Forelimb muscle (tissue), 1 donor: ENCODE measurements around the gene BPIFA2. TPM values are rescaled to one million over a fixed set of nuclear protein-coding genes. Genes with fewer than 3 reads are reported as not detected.
"Not testable (repeated sequence)": the region's sequence is repeated elsewhere in the genome, so short reads cannot be mapped to it uniquely, and the experiment has no call there.

Experiments
- DNase-seq: peaks from one replicate; pipeline ENCODE4 v3.0.0-alpha.2; 2013; ENCODE audit warnings: low read depth
- polyA plus RNA-seq: library from polyadenylated mRNA; unstranded; fragments of 120-200 nt; gene quantifications from one replicate; pipeline ENCODE4 v1.2.1, GENCODE V29; 2013; ENCODE audit not compliant: insufficient read length

Gene BPIFA2
- polyA plus RNA-seq, 1 donor, result not detected

GRCh38 chr20:33160681-33161080 lies 7.3 kb upstream of the BPIFA2 start:
- DNase-seq, result no peak

GRCh38 chr20:33162313-33162712 lies 5.6 kb upstream of the BPIFA2 start:
- no peak for DNase-seq

- DNase-seq, result no peak
Measured at GRCh38 chr20:33162753-33163152, 5.2 kb upstream of the BPIFA2 start.

GRCh38 chr20:33163856-33164762 lies 3.9 kb upstream of the BPIFA2 start:
- DNase-seq, result no peak

- DNase-seq, result no peak
Measured at GRCh38 chr20:33164763-33165095, 3.2 kb upstream of the BPIFA2 start.

- no peak for DNase-seq
Measured at GRCh38 chr20:33165416-33166055, 2.4 kb upstream of the BPIFA2 start.

- no peak for DNase-seq
Measured at GRCh38 chr20:33166533-33167113, 1.3 kb upstream of the BPIFA2 start.

- DNase-seq, result no peak
Measured at GRCh38 chr20:33169176-33169794, 1.3 kb downstream of the BPIFA2 start.

GRCh38 chr20:33172781-33173180 lies 4.8 kb downstream of the BPIFA2 start:
- no peak for DNase-seq

- no peak for DNase-seq
Measured at GRCh38 chr20:33175123-33175522, 7.2 kb downstream of the BPIFA2 start.

- DNase-seq, result no peak
Measured at GRCh38 chr20:33176101-33176500, 8.1 kb downstream of the BPIFA2 start.

- no peak for DNase-seq
Measured at GRCh38 chr20:33177866-33178265, 9.9 kb downstream of the BPIFA2 start.

- DNase-seq, result no peak
Measured at GRCh38 chr20:33178726-33179125, 10.8 kb downstream of the BPIFA2 start.

GRCh38 chr20:33180169-33180568 lies 12.2 kb downstream of the BPIFA2 start:
- no peak for DNase-seq

- no peak for DNase-seq
Measured at GRCh38 chr20:33181482-33182093, 13.6 kb downstream of the BPIFA2 start.

GRCh38 chr20:33183312-33183711 lies 15.4 kb downstream of the BPIFA2 start:
- no peak for DNase-seq

GRCh38 chr20:33185031-33185590 lies 17.2 kb downstream of the BPIFA2 start:
- not testable (repeated sequence) for DNase-seq

GRCh38 chr20:33187491-33187890 lies 19.5 kb downstream of the BPIFA2 start:
- DNase-seq, result no peak

- no peak for DNase-seq
Measured at GRCh38 chr20:33188421-33188820, 20.5 kb downstream of the BPIFA2 start.

GRCh38 chr20:33191484-33191883 lies 23.5 kb downstream of the BPIFA2 start:
- no peak for DNase-seq

GRCh38 chr20:33191955-33192354 lies 24.0 kb downstream of the BPIFA2 start:
- no peak for DNase-seq
